Measurements from ENCODE around the gene EHMT1.

Gene EHMT1

DNA sequence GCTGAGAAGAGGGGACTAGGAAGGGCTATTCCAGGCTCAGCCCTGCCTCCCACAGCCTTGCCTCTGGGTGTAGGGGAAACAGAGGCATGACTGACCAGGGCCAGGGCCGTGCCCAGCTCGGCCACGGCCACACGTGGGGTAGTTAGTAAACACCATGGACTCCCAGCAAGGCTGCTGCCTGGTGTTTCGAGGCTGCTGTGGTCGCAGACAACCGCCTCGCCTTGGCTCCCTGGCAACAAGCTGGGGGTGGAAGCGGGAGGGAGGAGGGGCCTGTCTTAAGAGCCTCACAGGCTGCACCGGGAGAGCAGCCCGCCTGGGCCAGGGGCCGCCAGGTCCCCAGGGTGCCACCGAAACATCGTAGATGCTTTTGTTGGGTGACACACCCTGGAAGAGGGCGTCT is 168.6 kb downstream of the EHMT1 start:
- DNase-seq (ENCODE audit: low spot score) (peak; percentile 47), ATAC-seq (ENCODE audit: low read depth) (no peak)
- peaks cover 51% of the 10 kb centered on the region for H3K36me3 ChIP-seq (ENCODE audit: low read depth)

GRCh38 chr9:137787786-137788505 is 169.1 kb downstream of the EHMT1 start:
- peak; percentile 35 for DNase-seq (ENCODE audit: low spot score)
- peaks cover 51% of the 10 kb centered on the region for H3K36me3 ChIP-seq (ENCODE audit: low read depth)
- H3K27me3 ChIP-seq (ENCODE audit: insufficient read depth, poor library complexity, severe bottlenecking) = no peaks in the 10 kb centered on the region
- no peaks in the 10 kb centered on the region for H3K4me1 ChIP-seq (ENCODE audit: insufficient read depth, poor library complexity, severe bottlenecking)
- no peaks in the 10 kb centered on the region for H3K9me3 ChIP-seq (ENCODE audit: severe bottlenecking)
- TF ChIP-seq CTCF (IDR thresholded peaks at IDR 0.05; ENCODE audit: poor library complexity, severe bottlenecking) = no peak
- no peak overlapping the region for H3K4me3 ChIP-seq (ENCODE audit: severe bottlenecking)
- H3K27ac ChIP-seq (ENCODE audit: poor library complexity, severe bottlenecking) = no peak overlapping the region
- no peak for ATAC-seq (ENCODE audit: low read depth)

More for the DNA sequence above, 168.6 kb downstream of the EHMT1 start:
- no peak overlapping the region for H3K27ac ChIP-seq (ENCODE audit: poor library complexity, severe bottlenecking)
- H3K9me3 ChIP-seq (ENCODE audit: severe bottlenecking) = no peaks in the 10 kb centered on the region
- H3K4me1 ChIP-seq (ENCODE audit: insufficient read depth, poor library complexity, severe bottlenecking) = no peaks in the 10 kb centered on the region
- H3K27me3 ChIP-seq (ENCODE audit: insufficient read depth, poor library complexity, severe bottlenecking) = no peaks in the 10 kb centered on the region
- no peak overlapping the region for H3K4me3 ChIP-seq (ENCODE audit: severe bottlenecking)
- no peak for TF ChIP-seq CTCF (IDR thresholded peaks at IDR 0.05; ENCODE audit: poor library complexity, severe bottlenecking)

DNA sequence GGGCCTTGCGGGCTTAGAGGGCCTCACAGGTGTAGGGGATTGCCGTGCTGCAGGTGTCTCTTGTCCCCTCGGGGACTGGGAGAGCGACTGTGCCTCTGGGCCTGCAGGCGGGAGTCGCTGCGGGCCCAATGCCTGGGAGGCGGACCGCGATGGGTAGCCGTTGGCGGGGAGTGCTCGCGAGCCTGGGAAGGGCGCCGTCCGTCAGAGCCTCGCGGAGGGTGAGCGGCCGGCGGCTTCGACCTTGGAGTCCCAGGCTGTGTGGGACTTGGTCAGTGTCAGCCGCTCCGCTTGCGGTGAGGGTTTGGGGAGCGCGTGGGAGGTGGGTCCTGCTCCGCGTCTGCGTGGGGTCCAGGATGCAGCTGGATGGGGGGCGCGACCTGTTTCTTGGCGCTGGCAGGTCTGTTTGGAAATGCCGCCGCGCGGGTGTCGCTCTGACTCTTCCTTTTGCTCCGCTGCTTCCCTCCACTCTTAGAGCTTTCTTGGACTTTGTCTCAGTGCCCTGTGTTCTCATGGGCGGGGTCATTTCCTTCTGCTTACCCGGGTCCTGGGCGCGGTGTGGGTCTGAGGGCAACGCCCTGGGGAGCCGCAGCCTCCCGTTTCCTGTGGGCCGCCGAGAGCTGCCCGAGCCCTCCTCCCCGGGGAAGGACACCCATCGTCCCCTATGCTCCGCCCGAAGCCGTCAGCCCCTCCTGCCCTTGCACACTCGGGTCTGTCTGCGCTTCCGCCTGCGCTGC is 169.9 kb downstream of the EHMT1 start:
- DNase-seq (ENCODE audit: low spot score) = no peak
- H3K4me3 ChIP-seq (ENCODE audit: severe bottlenecking) = no peak overlapping the region
- TF ChIP-seq CTCF (IDR thresholded peaks at IDR 0.05; ENCODE audit: poor library complexity, severe bottlenecking) = no peak
- H3K36me3 ChIP-seq (ENCODE audit: low read depth) = peaks cover 51% of the 10 kb centered on the region
- no peaks in the 10 kb centered on the region for H3K9me3 ChIP-seq (ENCODE audit: severe bottlenecking)
- no peak overlapping the region for H3K27ac ChIP-seq (ENCODE audit: poor library complexity, severe bottlenecking)
- no peaks in the 10 kb centered on the region for H3K4me1 ChIP-seq (ENCODE audit: insufficient read depth, poor library complexity, severe bottlenecking)
- ATAC-seq (ENCODE audit: low read depth) = no peak; the same call in 2 of the 3 replicates
- H3K27me3 ChIP-seq (ENCODE audit: insufficient read depth, poor library complexity, severe bottlenecking) = no peaks in the 10 kb centered on the region

- no peak for TF ChIP-seq CTCF (IDR thresholded peaks at IDR 0.05; ENCODE audit: poor library complexity, severe bottlenecking)
- peaks cover 51% of the 10 kb centered on the region for H3K36me3 ChIP-seq (ENCODE audit: low read depth)
- no peak for ATAC-seq (ENCODE audit: low read depth)
- no peaks in the 10 kb centered on the region for H3K27me3 ChIP-seq (ENCODE audit: insufficient read depth, poor library complexity, severe bottlenecking)
- H3K9me3 ChIP-seq (ENCODE audit: severe bottlenecking) = no peaks in the 10 kb centered on the region
- H3K4me1 ChIP-seq (ENCODE audit: insufficient read depth, poor library complexity, severe bottlenecking) = no peaks in the 10 kb centered on the region
- DNase-seq (ENCODE audit: low spot score) = no peak
- H3K27ac ChIP-seq (ENCODE audit: poor library complexity, severe bottlenecking) = no peak overlapping the region
- no peak overlapping the region for H3K4me3 ChIP-seq (ENCODE audit: severe bottlenecking)
Measured at GRCh38 chr9:137789295-137789895, 170.6 kb downstream of the EHMT1 start.

Measured in RWPE2 (cell line).